NOMO-1 treated with DMSO at 0.1 percent for 48 hours (cell line): ENCODE results near the gene MRPL49.
"Not testable (repeated sequence)": the region's sequence is repeated elsewhere in the genome, so short reads cannot be mapped to it uniquely, and the experiment has no call there.

ENCODE experiments used
- DNase-seq: peaks from one replicate; lab custom pipeline; 2025; ENCODE audit not compliant: unreplicated experiment; lab: John Stamatoyannopoulos, UW

MRPL49 gene

GRCh38 chr11:65163684-65164083 lies 41.6 kb downstream of the MRPL49 start:
- DNase-seq, result no peak

- no peak for DNase-seq
These were observed 43.5 kb downstream of the MRPL49 start for GRCh38 chr11:65165410-65166317.

GRCh38 chr11:65166893-65167292 lies 44.8 kb downstream of the MRPL49 start:
- no peak for DNase-seq

- no peak for DNase-seq
These were observed 45.5 kb downstream of the MRPL49 start for GRCh38 chr11:65167656-65168055.

GRCh38 chr11:65169164-65169641 lies 47.1 kb downstream of the MRPL49 start:
- no peak for DNase-seq

- no peak for DNase-seq
These were observed 48.0 kb downstream of the MRPL49 start, which contains the start of gene SPDYC for GRCh38 chr11:65170058-65170534. SPDYC (plus strand) TSS chr11:65170233; CDS start chr11:65171358, 1,125 bp downstream.

GRCh38 chr11:65172600-65172999 lies 50.5 kb downstream of the MRPL49 start:
- no peak for DNase-seq

- DNase-seq, result not testable (repeated sequence)
These were observed 52.5 kb downstream of the MRPL49 start for GRCh38 chr11:65174571-65175010.
